ENCODE measurements around the gene PTPRK. TPM values are rescaled to one million over a fixed set of nuclear protein-coding genes. Genes with fewer than 3 reads are reported as not detected.

The PTPRK gene
- total and polyA plus RNA-seq, 9 of the 15 experiments (the other 6 are each of a cell fraction or from before 2014, with no cell fraction given) = 0.04 to 0.51 TPM; not detected in 7

GRCh38 chr6:128186729-128187128 lies 333.7 kb downstream of the PTPRK start (continued):
- TF ChIP-seq ZNF407 (IDR thresholded peaks at IDR 0.05; ENCODE audit: low read depth) = no peak
- TF ChIP-seq, protein P1, sequence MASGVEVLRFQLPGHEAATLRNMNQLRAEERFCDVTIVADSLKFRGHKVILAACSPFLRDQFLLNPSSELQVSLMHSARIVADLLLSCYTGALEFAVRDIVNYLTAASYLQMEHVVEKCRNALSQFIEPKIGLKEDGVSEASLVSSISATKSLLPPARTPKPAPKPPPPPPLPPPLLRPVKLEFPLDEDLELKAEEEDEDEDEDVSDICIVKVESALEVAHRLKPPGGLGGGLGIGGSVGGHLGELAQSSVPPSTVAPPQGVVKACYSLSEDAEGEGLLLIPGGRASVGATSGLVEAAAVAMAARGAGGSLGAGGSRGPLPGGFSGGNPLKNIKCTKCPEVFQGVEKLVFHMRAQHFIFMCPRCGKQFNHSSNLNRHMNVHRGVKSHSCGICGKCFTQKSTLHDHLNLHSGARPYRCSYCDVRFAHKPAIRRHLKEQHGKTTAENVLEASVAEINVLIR (CRISPR knock-in tag; IDR thresholded peaks at IDR 0.05) = no peak
- no peak for TF ChIP-seq CBFB (CRISPR knock-in tag; IDR thresholded peaks at IDR 0.05)
- no peak for TF ChIP-seq RBFOX2 (IDR thresholded peaks at IDR 0.05; ENCODE audit: low read depth, low read length)

Data from K562 (cell line).